Lung (tissue), 12 donors: ENCODE measurements around the gene KCNG2. TPM values are rescaled to one million over a fixed set of nuclear protein-coding genes. Genes with fewer than 3 reads are reported as not detected.

Experiments
- ATAC-seq: fragments of 200-7000 bp; cut with Tn5 transposase; one replicate; pipeline ENCODE4 v1.9.1; 2020; ENCODE audit warnings: moderate number of reproducible peaks; ENCODE audit not compliant: insufficient read depth, low FRiP score
- DNase-seq, 3 donors: peaks; one replicate each; pipeline ENCODE4 v3.0.0-alpha.2; 2013 to 2017
- H3K27ac ChIP-seq, 2 donors: one replicate each; pipeline ENCODE4 v1.5.1; 2013; ENCODE audit warnings: mild to moderate bottlenecking in 2 of 2, moderate library complexity in 2 of 2, control low read depth in 1 of 2, inconsistent platforms in 1 of 2, low read depth in 1 of 2, low read length in 1 of 2
- H3K27me3 ChIP-seq, 3 donors: one replicate each; pipeline ENCODE4 v1.5.1; 2013; ENCODE audit warnings: low read length in 2 of 3; ENCODE audit not compliant: control insufficient read depth in 3 of 3, insufficient read depth in 3 of 3
- H3K36me3 ChIP-seq, 4 donors: one replicate each; pipeline ENCODE4 v1.5.1; 2013; ENCODE audit warnings: low read length in 4 of 4, mild to moderate bottlenecking in 1 of 4, moderate library complexity in 1 of 4; ENCODE audit not compliant: control insufficient read depth in 4 of 4, insufficient read depth in 4 of 4
- H3K4me1 ChIP-seq, 5 donors: one replicate each; pipeline ENCODE4 v1.5.1; 2013; ENCODE audit warnings: low read length in 5 of 5, mild to moderate bottlenecking in 2 of 5, moderate library complexity in 1 of 5; ENCODE audit not compliant: control insufficient read depth in 5 of 5, insufficient read depth in 5 of 5
- H3K4me3 ChIP-seq: one replicate; pipeline ENCODE4 v1.5.1; 2013; ENCODE audit warnings: mild to moderate bottlenecking, control low read depth, moderate library complexity
- H3K9ac ChIP-seq, 2 donors: one replicate each; pipeline ENCODE4 v1.5.1; 2013; ENCODE audit warnings: low read length in 2 of 2, control low read depth in 1 of 2; ENCODE audit not compliant: insufficient read depth in 1 of 2
- H3K9me3 ChIP-seq, 4 donors: one replicate each; pipeline ENCODE4 v1.5.1; 2013; ENCODE audit warnings: low read length in 3 of 4, mild to moderate bottlenecking in 1 of 4, moderate library complexity in 1 of 4; ENCODE audit not compliant: control insufficient read depth in 4 of 4, insufficient read depth in 3 of 4
- WGBS, 2 donors: extraction: QIAGEN DNeasy Blood & Tissue Kit; methylation state at CpG; one replicate each; pipeline ENCODE4 v1.1.7; 2013; 5-methylcytosine and 5-hydroxymethylcytosine counted together
- polyA plus RNA-seq, 2 donors: library from polyadenylated mRNA; stranded (reverse); fragments of 200-250 nt; gene quantifications; one replicate each; pipeline ENCODE4 v1.2.1, GENCODE V29; 2013
- total RNA-seq, 2 donors: library from RNA; depleted of rRNA in 1 of 2; stranded (reverse); fragments of >200 nt in 1 of 2; gene quantifications; one replicate each; pipeline ENCODE4 v1.2.1, GENCODE V29; 2014 to 2021
- TF ChIP-seq, protein P1 (sequence below): IDR thresholded peaks from 2 replicates; pipeline ENCODE4 v1.5.1; 2012; ENCODE audit warnings: mild to moderate bottlenecking; ENCODE audit errors: control extremely low read depth, extremely low read depth
- donor health status: control.
- donor health status: control.
- donor health status: Bipolar disorder and iron deficiency.
- donor health status: healthy.
- donor health status: DM: yes; HTN: yes; CAD: no.

Gene KCNG2
- total and polyA plus RNA-seq, 4 donors, result 0.16 to 1.8 (median 1.2) TPM

DNA sequence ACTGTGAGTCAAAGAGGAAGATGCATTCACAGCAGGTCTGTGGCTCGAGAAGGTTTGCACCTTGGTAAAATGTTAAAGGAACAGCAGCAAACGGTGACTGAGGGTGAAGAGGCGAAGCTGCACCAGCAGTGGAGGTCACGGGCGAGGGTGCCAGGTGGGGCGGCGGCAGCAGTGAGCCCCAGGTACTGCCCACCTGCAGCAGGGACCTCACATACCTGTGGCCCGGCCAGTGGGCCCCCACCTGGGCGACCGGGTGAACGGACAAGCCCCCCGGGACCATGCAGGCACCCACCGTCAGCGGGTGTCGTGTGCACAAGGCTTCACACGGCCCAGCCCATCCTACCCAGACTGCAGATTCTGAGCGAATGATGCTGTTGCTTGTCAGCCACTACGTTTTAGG, 23.6 kb upstream of the KCNG2 start:
- Histone ChIP-seq H3K9me3 (peaks cover 0 to 17% (median 0%) of the 10 kb centered on the region in 4 donors), H3K4me3 (no peak overlapping the region), H3K27ac (no peak overlapping the region), H3K27me3 (peaks cover 0 to 18% (median 0%) of the 10 kb centered on the region in 3 donors), H3K9ac (no peak overlapping the region), H3K36me3 (no peaks in the 10 kb centered on the region), H3K4me1 (no peaks in the 10 kb centered on the region)
- WGBS, 2 donors, result 74 to 86% methylated on average over 18 of the region's 18 CpGs
- ATAC-seq, result no peak
- no peak for DNase-seq
- TF ChIP-seq, protein P1, sequence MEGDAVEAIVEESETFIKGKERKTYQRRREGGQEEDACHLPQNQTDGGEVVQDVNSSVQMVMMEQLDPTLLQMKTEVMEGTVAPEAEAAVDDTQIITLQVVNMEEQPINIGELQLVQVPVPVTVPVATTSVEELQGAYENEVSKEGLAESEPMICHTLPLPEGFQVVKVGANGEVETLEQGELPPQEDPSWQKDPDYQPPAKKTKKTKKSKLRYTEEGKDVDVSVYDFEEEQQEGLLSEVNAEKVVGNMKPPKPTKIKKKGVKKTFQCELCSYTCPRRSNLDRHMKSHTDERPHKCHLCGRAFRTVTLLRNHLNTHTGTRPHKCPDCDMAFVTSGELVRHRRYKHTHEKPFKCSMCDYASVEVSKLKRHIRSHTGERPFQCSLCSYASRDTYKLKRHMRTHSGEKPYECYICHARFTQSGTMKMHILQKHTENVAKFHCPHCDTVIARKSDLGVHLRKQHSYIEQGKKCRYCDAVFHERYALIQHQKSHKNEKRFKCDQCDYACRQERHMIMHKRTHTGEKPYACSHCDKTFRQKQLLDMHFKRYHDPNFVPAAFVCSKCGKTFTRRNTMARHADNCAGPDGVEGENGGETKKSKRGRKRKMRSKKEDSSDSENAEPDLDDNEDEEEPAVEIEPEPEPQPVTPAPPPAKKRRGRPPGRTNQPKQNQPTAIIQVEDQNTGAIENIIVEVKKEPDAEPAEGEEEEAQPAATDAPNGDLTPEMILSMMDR, result no peak

DNA sequence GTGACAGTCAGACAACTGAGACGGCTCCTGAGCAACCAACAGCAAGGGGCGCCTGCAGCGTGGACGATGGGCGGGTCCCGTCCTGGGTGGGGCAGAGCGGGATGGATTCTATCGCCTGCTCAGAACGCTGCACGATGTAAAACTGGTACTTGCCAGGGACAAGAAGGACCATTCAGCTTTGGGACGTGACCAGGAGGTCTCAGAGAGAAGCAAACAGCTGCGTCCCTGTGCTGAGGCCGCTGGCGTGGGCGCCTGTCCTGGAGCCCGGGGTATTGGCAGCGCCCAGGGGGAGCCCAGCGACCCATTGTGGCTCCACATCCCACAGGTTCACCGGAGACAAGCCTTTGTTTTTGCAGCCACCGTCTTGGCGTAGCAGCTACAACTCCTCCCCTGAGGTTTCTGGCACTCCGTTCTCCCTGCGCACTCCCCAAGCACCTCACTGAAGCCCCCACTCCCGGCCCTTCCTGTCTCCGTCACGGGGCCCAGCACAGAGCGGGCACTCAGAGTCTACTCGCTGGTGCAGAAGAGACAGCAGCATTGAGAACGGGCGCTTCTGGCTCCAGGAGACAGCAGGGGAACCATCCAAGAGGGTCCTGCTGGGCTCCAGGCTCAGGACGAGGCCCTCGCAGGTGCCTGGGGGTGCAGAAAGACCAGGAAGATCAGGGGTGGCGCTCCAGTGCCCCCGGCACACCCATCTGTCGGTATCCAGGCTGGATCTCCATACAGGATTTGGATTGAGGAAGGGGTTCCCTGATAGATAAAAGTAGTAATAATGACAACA, 22.1 kb upstream of the KCNG2 start:
- Histone ChIP-seq H3K27ac (no peak overlapping the region), H3K9ac (no peak overlapping the region), H3K9me3 (peaks cover 0 to 9% (median 0%) of the 10 kb centered on the region in 4 donors), H3K36me3 (no peaks in the 10 kb centered on the region), H3K27me3 (peaks cover 0 to 20% (median 0%) of the 10 kb centered on the region in 3 donors), H3K4me1 (no peaks in the 10 kb centered on the region), H3K4me3 (no peak overlapping the region)
- TF ChIP-seq, protein P1, result no peak
- 85 to 89% methylated on average over 35 of the region's 35 CpGs for WGBS, 2 donors
- no peak for DNase-seq
- no peak for ATAC-seq

DNA sequence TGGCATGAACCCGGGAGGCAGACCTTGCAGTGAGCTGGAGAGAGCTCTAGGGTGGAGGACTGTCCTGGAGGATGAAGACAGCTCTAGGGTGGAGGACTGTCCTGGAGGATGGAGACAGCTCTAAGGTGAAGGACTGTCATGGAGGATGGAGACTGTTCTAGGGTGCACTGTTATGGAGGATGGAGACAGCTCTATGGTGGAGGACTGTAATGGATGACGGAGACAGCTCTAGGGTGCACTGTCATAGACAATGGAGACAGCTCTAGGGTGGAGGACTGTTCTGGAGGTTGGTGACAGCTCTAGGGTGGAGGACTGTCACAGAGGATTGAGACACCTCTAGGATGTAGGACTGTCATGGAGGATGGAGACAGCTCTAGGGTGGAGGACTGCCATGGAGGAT, 21.1 kb upstream of the KCNG2 start:
- WGBS, 2 donors, result 83 to 86% methylated on average over 2 of the region's 2 CpGs
- Histone ChIP-seq H3K4me1 (no peaks in the 10 kb centered on the region), H3K9me3 (peaks cover 0 to 9% (median 0%) of the 10 kb centered on the region in 4 donors), H3K4me3 (no peak overlapping the region), H3K27ac (no peak overlapping the region), H3K9ac (no peak overlapping the region), H3K36me3 (no peaks in the 10 kb centered on the region), H3K27me3 (peaks cover 0 to 20% (median 0%) of the 10 kb centered on the region in 3 donors)
- ATAC-seq (no peak), DNase-seq (no peak)
- TF ChIP-seq, protein P1, result no peak
